ENCODE measurements around the gene LGALS8. TPM values are rescaled to one million over a fixed set of nuclear protein-coding genes. Genes with fewer than 3 reads are reported as not detected.

The LGALS8 gene
- total RNA-seq, 1 experiment from 2014 or later: 47.7 TPM

Other genes with a start within 250 kb of the LGALS8 start
- 3.1 and 4.4 TPM in 2 replicates for gene ERO1B, start 242.0 kb upstream of the LGALS8 start, total RNA-seq (2014; rRNA removed; shearing (Covaris generic))
- not detected in 2 replicates for gene EDARADD, start 129.7 kb upstream of the LGALS8 start, total RNA-seq (2014; rRNA removed; shearing (Covaris generic))
- 21.9 and 25.3 TPM in 2 replicates for gene HEATR1, start 80.5 kb downstream of the LGALS8 start, total RNA-seq (2014; rRNA removed; shearing (Covaris generic))
- gene ACTN2, start 162.5 kb downstream of the LGALS8 start, total RNA-seq (2014; rRNA removed; shearing (Covaris generic)): not detected in 2 replicates